HCT116 (cell line): ENCODE measurements around the gene TRIM59. TPM values are rescaled to one million over a fixed set of nuclear protein-coding genes. Genes with fewer than 3 reads are reported as not detected.

Experiments used
- ATAC-seq: fragments of 200-7000 bp; cut with Tn5 transposase; 2 replicates; pipeline ENCODE4 v1.9.1; 2020; ENCODE audit warnings: mild to moderate bottlenecking, moderate library complexity
- BruUV-seq: library from RNA; stranded (reverse); fragments of 400-500 nt; replicated peaks from 2 replicates; lab custom pipeline; 2021; lab: Mats Ljungman, UMichigan
- CTCF ChIA-PET: fragments of 300-600 bp; sonication (Branson Sonifier 250); formaldehyde crosslinking; loops from one replicate; lab custom pipeline; 2021; ENCODE audit warnings: antibody characterized with exemption; lab: Charles Lee
- POLR2A ChIA-PET: fragments of 300-600, 350-600 bp; sonication (Branson Sonifier 250); formaldehyde crosslinking; loops from one replicate; lab custom pipeline; 2021; ENCODE audit warnings: antibody characterized with exemption; lab: Charles Lee
- RAD21 ChIA-PET, 2 experiments: fragments of 300-600 bp; sonication (Branson Sonifier 250); formaldehyde crosslinking; loops; one replicate each; lab custom pipeline; 2023; ENCODE audit warnings: low total read pairs in 2 of 2; ENCODE audit not compliant: uncharacterized antibody in 2 of 2, unreplicated experiment in 2 of 2, low non-redundant PET in 1 of 2; lab: Charles Lee
- DNase-seq: peaks from one replicate; pipeline ENCODE4 v3.0.0-alpha.2; 2010; ENCODE audit warnings: low read depth, low spot score
- H2AFZ ChIP-seq: fragments of 200-600 bp; shearing (Covaris generic), sonication (generic); 2 replicates; pipeline ENCODE4 v1.6.1; 2017; ENCODE audit warnings: low read depth, mixed run types, mixed read lengths, antibody characterized with exemption, low read length; ENCODE audit not compliant: poor library complexity, severe bottlenecking
- H3K27ac ChIP-seq: 2 replicates; pipeline ENCODE4 v1.5.1; 2012; ENCODE audit warnings: low read depth, low read length
- H3K27me3 ChIP-seq: fragments of 200-600 bp; sonication (generic); 2 replicates; pipeline ENCODE4 v1.6.1; 2016; ENCODE audit warnings: mixed run types, low read length, mixed read lengths; ENCODE audit not compliant: insufficient read depth
- H3K36me3 ChIP-seq, 2 experiments: fragments of 200-500 bp in 1 of 2; fragments of 200-600 bp in 1 of 2; sonication (Bioruptor generic) in 1 of 2; sonication (generic) in 1 of 2; 2 replicates each; pipeline versions ENCODE4 v1.5.1 to v1.6.1; 2014 to 2016; ENCODE audit warnings: low read length in 2 of 2, inconsistent platforms in 1 of 2, mixed read lengths in 1 of 2, mixed run types in 1 of 2; ENCODE audit not compliant: insufficient read depth in 2 of 2, control insufficient read depth in 1 of 2
- H3K4me1 ChIP-seq, 2 experiments: fragments of 200-600 bp in 1 of 2; sonication (generic) in 1 of 2; 2 replicates each; pipeline versions ENCODE4 v1.5.1 to v1.6.1; 2012 to 2017; ENCODE audit warnings: low read length in 2 of 2, inconsistent platforms in 1 of 2, mild to moderate bottlenecking in 1 of 2, mixed read lengths in 1 of 2, mixed run types in 1 of 2, moderate library complexity in 1 of 2; ENCODE audit not compliant: insufficient read depth in 2 of 2, control insufficient read depth in 1 of 2
- H3K4me2 ChIP-seq: fragments of 200-600 bp; sonication (generic); 2 replicates; pipeline ENCODE4 v1.6.1; 2017; ENCODE audit warnings: mixed run types, low read length, mixed read lengths
- H3K4me3 ChIP-seq, 2 experiments: fragments of 200-600 bp in 1 of 2; sonication (generic) in 1 of 2; replicated peaks in 1 of 2; 2 replicates each; pipeline ENCODE4 v1.5.1; 2011 to 2016; ENCODE audit warnings: low read length in 2 of 2, control low read depth in 1 of 2, low read depth in 1 of 2, mild to moderate bottlenecking in 1 of 2, mixed read lengths in 1 of 2, mixed run types in 1 of 2
- H3K79me2 ChIP-seq: fragments of 200-600 bp; sonication (generic); 2 replicates; pipeline ENCODE4 v1.6.1; 2017; ENCODE audit warnings: mild to moderate bottlenecking, mixed run types, low read length, moderate library complexity, mixed read lengths; ENCODE audit not compliant: insufficient read depth
- H3K9ac ChIP-seq: fragments of 200-600 bp; sonication (generic); 2 replicates; pipeline ENCODE4 v1.6.1; 2016; ENCODE audit warnings: low read length, mixed read lengths
- H3K9me2 ChIP-seq: fragments of 200-600 bp; sonication (generic), shearing (Covaris generic); 2 replicates; pipeline ENCODE4 v1.6.1; 2017; ENCODE audit warnings: mixed run types, mild to moderate bottlenecking, moderate library complexity; ENCODE audit not compliant: insufficient read depth
- H3K9me3 ChIP-seq, 2 experiments: fragments of 200-500 bp in 1 of 2; fragments of 200-600 bp in 1 of 2; sonication (Bioruptor generic) in 1 of 2; sonication (generic) in 1 of 2; 2 replicates each; pipeline ENCODE4 v1.6.1; 2014 to 2017; ENCODE audit warnings: low read length in 2 of 2, mixed read lengths in 2 of 2, inconsistent platforms in 1 of 2, low read depth in 1 of 2, mild to moderate bottlenecking in 1 of 2, mixed run types in 1 of 2, moderate library complexity in 1 of 2; ENCODE audit not compliant: control insufficient read depth in 1 of 2, insufficient read depth in 1 of 2
- H4K20me1 ChIP-seq: fragments of 200-600 bp; sonication (generic), shearing (Covaris generic); 2 replicates; pipeline ENCODE4 v1.6.1; 2017; ENCODE audit warnings: mixed run types, mild to moderate bottlenecking, moderate library complexity; ENCODE audit not compliant: insufficient read depth
- CBX3 ChIP-seq: IDR thresholded peaks from 2 replicates; pipeline ENCODE4 v1.6.1; 2012; ENCODE audit warnings: low read depth
- EGR1 ChIP-seq: IDR thresholded peaks from 2 replicates; pipeline ENCODE4 v1.6.1; 2012; ENCODE audit warnings: low read depth
- EZH2 ChIP-seq: fragments of 200-600 bp; sonication (generic); IDR thresholded peaks from 2 replicates; pipeline ENCODE4 v1.6.1; 2017; ENCODE audit warnings: antibody characterized with exemption, mixed run types
- FOSL1 ChIP-seq: IDR thresholded peaks from 2 replicates; pipeline ENCODE4 v1.6.1; 2012; ENCODE audit warnings: low read depth
- JUND ChIP-seq: IDR thresholded peaks from 2 replicates; pipeline ENCODE4 v1.6.1; 2012
- MAX ChIP-seq: IDR thresholded peaks from 2 replicates; pipeline ENCODE4 v1.6.1; 2012
- POLR2A ChIP-seq: IDR thresholded peaks from 2 replicates; pipeline ENCODE4 v1.7.0; 2011; ENCODE audit warnings: borderline replicate concordance; ENCODE audit not compliant: insufficient read depth, insufficient read length; ENCODE audit errors: extremely low read depth
- POLR2AphosphoS5 ChIP-seq: IDR thresholded peaks from 2 replicates; pipeline ENCODE4 v1.6.1; 2011; ENCODE audit warnings: mild to moderate bottlenecking, low read depth, low read length, moderate library complexity
- SIN3A ChIP-seq: IDR thresholded peaks from 2 replicates; pipeline ENCODE4 v1.6.1; 2012; ENCODE audit warnings: low read depth
- YY1 ChIP-seq: IDR thresholded peaks from 2 replicates; pipeline ENCODE4 v1.6.1; 2011; ENCODE audit warnings: low read length, low read depth, moderate library complexity, mild to moderate bottlenecking; ENCODE audit not compliant: insufficient replicate concordance; ENCODE audit errors: extremely low read depth
- intact Hi-C: fragments of 100-400 bp; cut with micrococcal nuclease; formaldehyde crosslinking; loops from 2 replicates; pipeline ENCODE4 v1.10.0; 2022
- total RNA-seq: library from RNA; stranded (reverse); gene quantifications from one replicate; pipeline ENCODE4 v1.2.1, GENCODE V29; 2021; ENCODE audit not compliant: unreplicated experiment

The TRIM59 gene
- total RNA-seq, 1 experiment from 2014 or later = 41.6 TPM

DNA sequence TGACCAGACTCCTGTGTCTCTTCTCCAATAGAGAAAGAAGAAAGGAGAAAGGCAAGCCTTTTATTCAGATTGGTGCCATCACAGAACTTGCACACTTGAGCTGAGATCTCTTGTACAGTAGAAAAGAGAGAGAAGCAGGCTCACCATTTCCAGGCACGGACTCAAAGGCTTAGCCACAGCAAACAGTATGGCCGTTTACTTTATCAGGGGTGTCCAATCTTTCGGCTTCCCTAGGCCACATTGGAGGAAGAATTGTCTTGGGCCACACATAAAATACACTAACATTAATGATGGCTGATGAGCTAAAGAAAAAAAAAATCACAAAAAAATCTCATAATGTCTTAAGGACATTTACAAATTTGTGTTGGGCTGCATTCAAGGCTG lies 55.6 kb downstream of the TRIM59 start:
- no peak for TF ChIP-seq POLR2A
- TF ChIP-seq CBX3 = no peak
- TF ChIP-seq EZH2 = no peak
- no peak for TF ChIP-seq POLR2AphosphoS5
- no peak for TF ChIP-seq SIN3A
- no peak for TF ChIP-seq YY1
- TF ChIP-seq JUND = no peak
- H3K9ac ChIP-seq = no peak overlapping the region
- intact Hi-C loops = no loop called here
- H3K4me2 ChIP-seq = no peak overlapping the region
- H3K9me2 ChIP-seq = no peaks in the 10 kb centered on the region
- no peak for ATAC-seq
- DNase-seq = no peak
- ChIA-PET POLR2A (no interaction called here), CTCF (no interaction called here), RAD21 (no interaction called here)
- H3K4me1 ChIP-seq = peaks cover 5 to 15% of the 10 kb centered on the region in 2 experiments; a peak in 3 of 4 replicates
- H3K4me3 ChIP-seq = no peak overlapping the region
- no peaks in the 10 kb centered on the region for H3K36me3 ChIP-seq
- peaks cover 51% of the 10 kb centered on the region for H3K79me2 ChIP-seq
- BruUV-seq = no TSS peak
- H4K20me1 ChIP-seq = no peaks in the 10 kb centered on the region
- H3K27ac ChIP-seq = no peak overlapping the region
- H2AFZ ChIP-seq = no peak overlapping the region
- H3K9me3 ChIP-seq = no peaks in the 10 kb centered on the region
- no peaks in the 10 kb centered on the region for H3K27me3 ChIP-seq

DNA sequence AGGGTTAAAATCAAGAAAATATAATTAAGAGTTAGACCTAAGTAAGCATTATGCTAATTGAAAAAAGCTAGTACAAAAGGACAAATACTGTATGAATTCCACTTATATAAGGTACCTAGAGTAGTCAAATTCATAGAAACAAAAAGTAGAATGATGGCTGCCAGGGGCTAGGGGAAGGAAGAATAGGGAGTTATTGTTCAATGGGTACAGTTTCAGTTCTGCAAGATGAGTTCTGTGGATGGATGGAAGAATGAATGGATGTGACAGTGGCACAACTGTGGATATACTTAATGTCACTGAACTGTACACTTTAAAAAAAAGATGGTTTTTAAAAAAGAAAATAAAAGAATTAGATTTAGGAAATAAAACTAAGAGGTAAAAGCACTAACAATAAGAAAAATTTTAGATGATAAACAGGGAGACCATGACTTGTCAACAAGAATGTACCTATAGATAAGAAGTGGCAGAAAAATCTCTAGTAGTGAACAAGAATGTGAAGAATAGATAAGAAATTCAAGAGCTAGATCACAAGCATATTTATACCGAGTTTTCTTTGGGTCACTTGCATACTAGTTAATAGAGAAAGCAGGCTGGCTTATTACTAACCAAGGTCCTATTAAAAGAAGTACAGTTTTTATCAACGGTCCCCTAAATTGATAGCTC lies 56.1 kb downstream of the TRIM59 start:
- no peaks in the 10 kb centered on the region for H3K9me3 ChIP-seq
- CTCF ChIA-PET = no interaction called here
- no peak overlapping the region for H3K27ac ChIP-seq
- no peaks in the 10 kb centered on the region for H3K27me3 ChIP-seq
- H4K20me1 ChIP-seq = no peaks in the 10 kb centered on the region
- RAD21 ChIA-PET = no interaction called here
- intact Hi-C loops = no loop called here
- POLR2A ChIA-PET = no interaction called here
- peaks cover 47% of the 10 kb centered on the region for H3K79me2 ChIP-seq
- no peak overlapping the region for H3K9ac ChIP-seq
- no peaks in the 10 kb centered on the region for H3K9me2 ChIP-seq
- H3K4me2 ChIP-seq = no peak overlapping the region
- no peak overlapping the region for H3K4me3 ChIP-seq
- peaks cover 5 to 15% of the 10 kb centered on the region in 2 experiments; a peak in 3 of 4 replicates for H3K4me1 ChIP-seq
- DNase-seq = no peak
- no peak for ATAC-seq
- TF ChIP-seq MAX (no peak), FOSL1 (no peak), POLR2AphosphoS5 (no peak), EGR1 (no peak)
- no TSS peak for BruUV-seq
- H2AFZ ChIP-seq = no peak overlapping the region
- H3K36me3 ChIP-seq = no peaks in the 10 kb centered on the region
